Smooth muscle cell (in vitro differentiated cells): Measurements from ENCODE around the gene STAU1. TPM values are rescaled to one million over a fixed set of nuclear protein-coding genes. Genes with fewer than 3 reads are reported as not detected.

Source experiments
- DNase-seq: peaks from one replicate; lab custom pipeline; 2025; ENCODE audit not compliant: unreplicated experiment; lab: John Stamatoyannopoulos, UW
- H2AFZ ChIP-seq: fragments of 200-600 bp; sonication (generic); 2 replicates; pipeline ENCODE4 v1.6.0; 2016; ENCODE audit warnings: antibody characterized with exemption, low read depth, mild to moderate bottlenecking
- H3F3A ChIP-seq: fragments of 200-600 bp; sonication (generic); 2 replicates; pipeline ENCODE4 v1.6.0; 2017; ENCODE audit warnings: antibody characterized with exemption, low read depth
- H3K27ac ChIP-seq: fragments of 200-600 bp; sonication (generic); 2 replicates; pipeline ENCODE4 v1.5.1; 2016; ENCODE audit warnings: low read depth, mild to moderate bottlenecking
- H3K27me3 ChIP-seq: fragments of 200-600 bp; sonication (generic); 2 replicates; pipeline ENCODE4 v1.6.1; 2016; ENCODE audit warnings: low read depth, mild to moderate bottlenecking
- H3K36me3 ChIP-seq: fragments of 200-600 bp; sonication (generic); 2 replicates; pipeline ENCODE4 v1.5.1; 2016; ENCODE audit warnings: low read depth
- H3K4me1 ChIP-seq: fragments of 200-600 bp; sonication (generic); 2 replicates; pipeline ENCODE4 v1.5.1; 2016; ENCODE audit warnings: low read depth
- H3K4me2 ChIP-seq: fragments of 200-600 bp; sonication (generic); 2 replicates; pipeline ENCODE4 v1.6.0; 2016; ENCODE audit warnings: mild to moderate bottlenecking
- H3K4me3 ChIP-seq: fragments of 200-600 bp; sonication (generic); 2 replicates; pipeline ENCODE4 v1.5.1; 2016; ENCODE audit warnings: mild to moderate bottlenecking
- H3K79me2 ChIP-seq: fragments of 200-600 bp; sonication (generic); 2 replicates; pipeline ENCODE4 v1.6.0; 2016; ENCODE audit warnings: low read depth, mild to moderate bottlenecking
- H3K9ac ChIP-seq: fragments of 200-600 bp; sonication (generic); 2 replicates; pipeline ENCODE4 v1.6.0; 2016; ENCODE audit warnings: low read depth
- H3K9me3 ChIP-seq: fragments of 200-600 bp; sonication (generic); replicated peaks from 2 replicates; pipeline ENCODE4 v1.5.1; 2016; ENCODE audit warnings: low read depth
- H4K20me1 ChIP-seq: fragments of 200-600 bp; sonication (generic); 2 replicates; pipeline ENCODE4 v1.6.0; 2016; ENCODE audit warnings: low read depth
- WGBS: methylation state at CpG from one replicate; pipeline ENCODE4 v1.1.7; 2016; ENCODE audit warnings: low lambda C conversion rate; 5-methylcytosine and 5-hydroxymethylcytosine counted together
- polyA plus RNA-seq: library from polyadenylated mRNA; unstranded; fragments of >200 nt; fragmentation: Nextera tagmentation; extraction: Ambion mirVana; gene quantifications from 2 replicates; pipeline ENCODE4 v1.2.1, GENCODE V29; 2016
- total RNA-seq: library from RNA; depleted of rRNA; stranded (reverse); fragments of >200 nt; gene quantifications from 2 replicates; pipeline ENCODE4 v1.2.3, GENCODE V29; 2014
- TF ChIP-seq, protein P1 (sequence below): fragments of 200-600 bp; sonication (generic); IDR thresholded peaks from 2 replicates; pipeline ENCODE4 v1.5.1; 2017; ENCODE audit warnings: borderline replicate concordance, mild to moderate bottlenecking, antibody characterized with exemption; ENCODE audit not compliant: insufficient read depth, poor library complexity, severe bottlenecking

The STAU1 gene
- total and polyA plus RNA-seq, 2 experiments from 2014 or later, result 42.2 to 45.1 TPM

DNA sequence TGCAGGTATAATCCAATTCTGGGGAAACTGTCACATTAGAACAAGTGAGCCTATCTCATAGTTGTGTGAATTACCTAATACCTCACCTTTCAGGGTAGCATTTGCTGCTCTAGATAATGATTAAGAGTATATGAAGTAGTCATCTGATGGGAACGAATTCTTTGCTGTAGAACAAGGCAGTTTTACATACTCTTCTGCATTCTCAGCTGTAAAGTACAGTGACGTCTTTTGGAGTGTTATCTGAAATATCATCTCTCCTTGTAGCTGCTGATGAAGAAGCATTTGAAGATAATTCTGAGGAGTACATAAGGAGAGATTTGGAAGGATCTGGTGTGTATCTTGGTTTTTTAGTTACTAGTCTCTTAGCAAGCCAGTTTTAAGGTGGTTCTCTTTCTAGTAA lies 113.6 kb downstream of the STAU1 start:
- no peaks in the 10 kb centered on the region for H3K9me3 ChIP-seq
- H3K27ac ChIP-seq, result no peak overlapping the region
- no peak overlapping the region for H2AFZ ChIP-seq
- no peaks in the 10 kb centered on the region for H4K20me1 ChIP-seq
- H3F3A ChIP-seq, result no peaks in the 10 kb centered on the region
- H3K36me3 ChIP-seq, result peaks cover 47% of the 10 kb centered on the region
- no peak for DNase-seq
- WGBS, result 95% methylated on average over 2 of the region's 2 CpGs
- TF ChIP-seq, protein P1, sequence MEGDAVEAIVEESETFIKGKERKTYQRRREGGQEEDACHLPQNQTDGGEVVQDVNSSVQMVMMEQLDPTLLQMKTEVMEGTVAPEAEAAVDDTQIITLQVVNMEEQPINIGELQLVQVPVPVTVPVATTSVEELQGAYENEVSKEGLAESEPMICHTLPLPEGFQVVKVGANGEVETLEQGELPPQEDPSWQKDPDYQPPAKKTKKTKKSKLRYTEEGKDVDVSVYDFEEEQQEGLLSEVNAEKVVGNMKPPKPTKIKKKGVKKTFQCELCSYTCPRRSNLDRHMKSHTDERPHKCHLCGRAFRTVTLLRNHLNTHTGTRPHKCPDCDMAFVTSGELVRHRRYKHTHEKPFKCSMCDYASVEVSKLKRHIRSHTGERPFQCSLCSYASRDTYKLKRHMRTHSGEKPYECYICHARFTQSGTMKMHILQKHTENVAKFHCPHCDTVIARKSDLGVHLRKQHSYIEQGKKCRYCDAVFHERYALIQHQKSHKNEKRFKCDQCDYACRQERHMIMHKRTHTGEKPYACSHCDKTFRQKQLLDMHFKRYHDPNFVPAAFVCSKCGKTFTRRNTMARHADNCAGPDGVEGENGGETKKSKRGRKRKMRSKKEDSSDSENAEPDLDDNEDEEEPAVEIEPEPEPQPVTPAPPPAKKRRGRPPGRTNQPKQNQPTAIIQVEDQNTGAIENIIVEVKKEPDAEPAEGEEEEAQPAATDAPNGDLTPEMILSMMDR, result no peak
- H3K79me2 ChIP-seq, result no peaks in the 10 kb centered on the region
- no peak overlapping the region for H3K9ac ChIP-seq
- H3K27me3 ChIP-seq, result no peaks in the 10 kb centered on the region
- H3K4me3 ChIP-seq, result no peak overlapping the region
- H3K4me2 ChIP-seq, result no peak overlapping the region
- no peaks in the 10 kb centered on the region for H3K4me1 ChIP-seq

Other genes starting within 250 kb of the STAU1 start
- 92.5 and 98.6 TPM in 2 replicates for gene CSE1L, start 142.0 kb downstream of the STAU1 start, total RNA-seq
- gene CSE1L, start 142.0 kb downstream of the STAU1 start, polyA plus RNA-seq, result 31.5 and 42.0 TPM in 2 replicates
- gene DDX27, start 31.1 kb upstream of the STAU1 start, total RNA-seq, result 19.6 and 20.7 TPM in 2 replicates
- gene DDX27, start 31.1 kb upstream of the STAU1 start, polyA plus RNA-seq, result 28.3 and 39.3 TPM in 2 replicates
- gene ZNFX1, start 89.7 kb upstream of the STAU1 start, total RNA-seq, result 15.9 and 17.4 TPM in 2 replicates
- gene ZNFX1, start 89.7 kb upstream of the STAU1 start, polyA plus RNA-seq, result 16.4 and 18.0 TPM in 2 replicates